HL-60 (cell line): ENCODE measurements around the gene WDR64.

ENCODE experiments used
- CTCF ChIP-seq: IDR thresholded peaks from one replicate; pipeline ENCODE4 v1.5.1; 2011; ENCODE audit warnings: low read length, control low read depth, inconsistent platforms; ENCODE audit not compliant: insufficient read depth
- GABPA ChIP-seq: IDR thresholded peaks from 2 replicates; pipeline ENCODE4 v1.6.1; 2012; ENCODE audit warnings: low read depth
- POLR2AphosphoS5 ChIP-seq: IDR thresholded peaks from 2 replicates; pipeline ENCODE4 v1.6.1; 2012; ENCODE audit warnings: low read depth

- no peak for TF ChIP-seq CTCF
- TF ChIP-seq GABPA = no peak
- TF ChIP-seq POLR2AphosphoS5 = no peak
These were observed 21.6 kb upstream of the WDR64 start for GRCh38 chr1:241630476-241630875.
